ENCODE results near the gene PDE12. TPM values are rescaled to one million over a fixed set of nuclear protein-coding genes. Genes with fewer than 3 reads are reported as not detected.

Gene PDE12
- total RNA-seq, 1 donor from 2014 or later = 24.8 TPM

DNA sequence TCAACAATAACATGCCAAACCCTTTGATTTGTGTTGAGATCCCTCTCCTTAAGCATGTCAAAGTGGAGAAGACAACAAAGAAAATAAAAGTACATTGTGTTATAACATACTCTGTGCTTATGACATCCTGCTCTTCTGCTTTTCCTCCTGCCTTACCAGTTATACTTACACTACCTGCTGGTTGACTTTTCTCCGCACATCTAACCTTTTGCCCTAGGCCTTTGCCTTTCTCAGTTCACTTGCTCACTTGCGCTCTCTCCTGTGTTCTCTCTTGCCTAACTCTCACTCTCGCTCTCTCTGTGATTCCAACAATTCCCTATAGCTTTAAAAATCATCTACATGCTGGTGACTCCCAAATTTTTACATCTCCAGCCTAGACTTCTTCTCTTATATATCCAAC, 17.6 kb upstream of the PDE12 start:
- H3K4me3 Mint-ChIP-seq = no peak overlapping the region
- POLR2A ChIA-PET = no interaction called here
- no peak overlapping the region for H3K27ac Mint-ChIP-seq
- H3K9me3 Mint-ChIP-seq = peaks cover 5% of the 10 kb centered on the region
- no peaks in the 10 kb centered on the region for H3K4me1 Mint-ChIP-seq
- H3K36me3 Mint-ChIP-seq (ENCODE audit: low read depth) = no peaks in the 10 kb centered on the region
- no peak for ATAC-seq (ENCODE audit: low read depth)
- DNase-seq = no peak
- H3K27me3 Mint-ChIP-seq = no peaks in the 10 kb centered on the region
- CTCF ChIA-PET = no interaction called here
- TF ChIP-seq, protein P1, sequence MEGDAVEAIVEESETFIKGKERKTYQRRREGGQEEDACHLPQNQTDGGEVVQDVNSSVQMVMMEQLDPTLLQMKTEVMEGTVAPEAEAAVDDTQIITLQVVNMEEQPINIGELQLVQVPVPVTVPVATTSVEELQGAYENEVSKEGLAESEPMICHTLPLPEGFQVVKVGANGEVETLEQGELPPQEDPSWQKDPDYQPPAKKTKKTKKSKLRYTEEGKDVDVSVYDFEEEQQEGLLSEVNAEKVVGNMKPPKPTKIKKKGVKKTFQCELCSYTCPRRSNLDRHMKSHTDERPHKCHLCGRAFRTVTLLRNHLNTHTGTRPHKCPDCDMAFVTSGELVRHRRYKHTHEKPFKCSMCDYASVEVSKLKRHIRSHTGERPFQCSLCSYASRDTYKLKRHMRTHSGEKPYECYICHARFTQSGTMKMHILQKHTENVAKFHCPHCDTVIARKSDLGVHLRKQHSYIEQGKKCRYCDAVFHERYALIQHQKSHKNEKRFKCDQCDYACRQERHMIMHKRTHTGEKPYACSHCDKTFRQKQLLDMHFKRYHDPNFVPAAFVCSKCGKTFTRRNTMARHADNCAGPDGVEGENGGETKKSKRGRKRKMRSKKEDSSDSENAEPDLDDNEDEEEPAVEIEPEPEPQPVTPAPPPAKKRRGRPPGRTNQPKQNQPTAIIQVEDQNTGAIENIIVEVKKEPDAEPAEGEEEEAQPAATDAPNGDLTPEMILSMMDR (IDR thresholded peaks at IDR 0.05) = no peak
- intact Hi-C loops (cut with micrococcal nuclease) = no loop called here

DNA sequence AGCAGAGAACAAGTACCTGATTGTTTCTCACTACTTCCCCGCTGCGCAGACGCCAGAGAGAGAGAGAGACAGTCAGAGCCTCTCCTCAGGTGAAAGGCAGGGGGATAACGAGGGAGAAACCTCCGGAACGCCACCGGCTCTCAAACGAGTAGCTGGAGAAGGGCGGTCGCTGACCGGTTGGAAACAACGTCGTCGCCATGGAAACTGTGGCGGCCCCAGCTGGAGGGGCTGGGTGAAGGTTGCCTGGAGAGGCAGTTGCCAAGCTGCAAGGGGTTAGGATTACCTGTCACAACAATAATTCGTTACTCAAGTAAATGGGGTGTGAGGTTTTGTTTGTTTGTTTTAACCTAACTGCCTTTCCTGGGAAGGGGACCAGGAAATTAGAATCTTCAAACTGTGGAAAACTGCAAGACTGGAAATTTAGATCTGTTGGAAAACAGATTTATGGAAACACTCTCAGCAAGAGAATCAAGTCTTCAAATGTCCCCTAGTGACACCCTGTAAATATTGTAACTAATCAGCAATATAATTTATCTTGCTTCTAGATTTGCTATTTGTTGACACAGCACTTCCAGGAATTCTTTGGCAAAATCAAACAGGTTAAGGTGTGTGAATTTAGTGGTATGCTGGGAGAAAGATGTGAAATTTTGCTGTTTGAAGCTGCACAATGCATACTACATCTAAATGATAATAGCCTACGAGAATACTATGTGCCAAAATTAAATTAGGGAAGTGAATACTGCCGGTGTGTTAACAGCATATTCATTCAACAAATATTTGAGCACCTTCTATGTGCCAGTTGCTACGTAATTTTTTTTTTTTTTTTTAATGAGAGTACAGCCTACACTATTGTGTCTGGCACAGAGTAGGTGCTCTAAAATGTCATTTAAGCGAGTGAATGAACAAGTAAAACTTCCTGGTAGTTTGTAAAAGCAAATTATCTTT, 11.6 kb upstream of the PDE12 start, which contains the start of gene DNAH12:
Gene DNAH12 (minus strand): TSS at position 164 of the 945 bp plus-strand sequence. CDS start 1,474 bp downstream, outside the sequence.
- DNase-seq (no peak), ATAC-seq (ENCODE audit: low read depth) (peak; percentile 49)
- peaks cover 11% of the 10 kb centered on the region for H3K4me1 Mint-ChIP-seq
- intact Hi-C loops (cut with micrococcal nuclease) = no loop called here
- CTCF ChIA-PET = no interaction called here
- no peaks in the 10 kb centered on the region for H3K36me3 Mint-ChIP-seq (ENCODE audit: low read depth)
- H3K27ac Mint-ChIP-seq = no peak within 1 kb of the TSS
- no peaks in the 10 kb centered on the region for H3K27me3 Mint-ChIP-seq
- POLR2A ChIA-PET = no interaction called here
- TF ChIP-seq, protein P1 (IDR thresholded peaks at IDR 0.05) = no peak
- no peaks in the 10 kb centered on the region for H3K9me3 Mint-ChIP-seq
- H3K4me3 Mint-ChIP-seq = peak within 1 kb of the TSS; percentile 60

DNA sequence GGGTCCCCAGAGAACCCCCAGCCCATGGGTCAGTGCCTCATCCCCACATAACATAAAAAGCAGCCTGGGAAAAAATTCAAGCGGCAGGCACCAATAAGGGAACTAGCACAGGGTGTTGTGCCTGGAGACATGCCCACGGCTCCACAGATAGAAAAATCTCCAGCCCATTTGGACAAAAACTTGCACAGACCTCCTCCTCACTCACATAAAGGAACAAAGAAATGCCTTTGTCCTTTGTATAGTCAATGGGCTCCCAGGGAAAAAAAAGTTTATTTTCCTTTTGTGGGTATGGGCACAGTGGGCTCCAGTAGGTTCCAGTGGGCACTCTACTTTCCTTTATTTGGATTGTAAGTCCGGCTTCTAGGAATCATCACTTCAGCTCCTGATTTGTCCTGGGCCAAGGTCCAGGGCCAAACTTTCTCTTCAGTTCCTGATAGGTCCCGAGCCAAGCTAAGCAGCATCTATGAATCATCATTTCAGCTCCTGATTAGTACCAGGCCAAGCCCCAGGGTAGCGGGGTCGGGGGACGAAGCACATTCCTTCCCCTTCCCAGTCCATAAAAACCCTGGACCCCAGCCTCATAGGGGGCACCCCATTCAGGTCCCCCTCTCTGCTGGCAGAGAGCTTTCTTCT, 10.3 kb upstream of the PDE12 start:
- POLR2A ChIA-PET = interaction anchor here (1.2 kb wide), 1 partner anchor 10 kb away, joined by 6 read pairs; the partner anchor contains the start of gene PDE12
- CTCF ChIA-PET = no interaction called here
- Mint-ChIP-seq H3K36me3 (ENCODE audit: low read depth) (no peaks in the 10 kb centered on the region), H3K4me3 (no peak overlapping the region), H3K27me3 (no peaks in the 10 kb centered on the region), H3K4me1 (peaks cover 11% of the 10 kb centered on the region), H3K27ac (no peak overlapping the region), H3K9me3 (no peaks in the 10 kb centered on the region)
- DNase-seq = no peak
- ATAC-seq (ENCODE audit: low read depth) = no peak
- intact Hi-C loops (cut with micrococcal nuclease) = no loop called here
- TF ChIP-seq, protein P1 (IDR thresholded peaks at IDR 0.05) = no peak

DNA sequence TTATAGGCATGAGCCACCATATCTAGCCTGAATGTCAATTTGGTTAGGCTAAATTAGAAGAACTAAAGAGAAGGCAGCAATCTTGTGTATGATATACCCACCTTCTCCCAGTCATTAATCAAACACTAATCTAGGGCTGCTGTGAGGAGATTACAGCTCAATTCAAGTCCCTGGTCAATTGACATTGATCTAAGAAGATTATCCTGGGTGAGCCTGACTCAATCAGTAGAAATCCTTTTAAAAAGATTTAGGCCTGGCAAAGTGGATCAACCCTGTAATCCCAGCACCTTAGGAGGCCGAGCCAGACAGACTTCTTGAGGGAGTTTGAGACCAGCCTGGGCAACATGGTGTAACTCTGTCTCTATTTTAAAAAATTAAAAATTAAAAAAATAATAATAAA, 9.5 kb upstream of the PDE12 start:
- TF ChIP-seq, protein P1 (IDR thresholded peaks at IDR 0.05) = no peak
- POLR2A ChIA-PET = interaction anchor here (1.2 kb wide), 1 partner anchor 9 kb away, joined by 6 read pairs; the partner anchor contains the start of gene PDE12
- Mint-ChIP-seq H3K27me3 (no peaks in the 10 kb centered on the region), H3K27ac (no peak overlapping the region), H3K36me3 (ENCODE audit: low read depth) (no peaks in the 10 kb centered on the region), H3K4me1 (peaks cover 11% of the 10 kb centered on the region), H3K9me3 (no peaks in the 10 kb centered on the region), H3K4me3 (no peak overlapping the region)
- CTCF ChIA-PET = no interaction called here
- intact Hi-C loops (cut with micrococcal nuclease) = no loop called here
- DNase-seq (no peak), ATAC-seq (ENCODE audit: low read depth) (no peak)

DNA sequence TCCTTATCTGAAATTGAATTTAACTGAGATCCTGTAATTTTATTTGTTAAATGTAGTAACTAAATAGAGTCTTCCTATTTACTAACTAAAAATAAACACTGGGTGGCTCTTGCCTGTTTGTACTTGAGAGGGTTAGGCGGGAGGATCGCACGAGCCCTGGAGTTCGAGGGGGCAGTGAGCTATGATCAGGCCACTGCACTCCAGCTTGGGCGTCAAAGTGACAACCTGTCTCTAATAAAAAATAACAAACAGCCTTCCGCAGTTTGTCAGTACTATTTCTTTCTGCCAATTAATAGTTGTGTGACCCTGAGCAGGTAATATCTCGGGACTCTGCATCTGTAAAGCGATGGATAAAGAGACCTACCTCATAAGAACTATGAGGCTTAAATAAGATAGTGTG, 768 bp upstream of the PDE12 start:
- intact Hi-C loops (cut with micrococcal nuclease) = loop anchor here (1.0 to 10.0 kb wide), 3 partner anchors 328 to 559 kb away; partner anchors contain the start of gene APPL1
- no peak for DNase-seq

More for the DNA sequence above, 768 bp upstream of the PDE12 start:
- ChIA-PET POLR2A (interaction anchor here (0.6 to 3.2 kb wide), 13 partner anchors 9 to 873 kb away, joined by 3 to 99 read pairs (median 6); partner anchors contain the start of genes APPL1, ARF4, DENND6A and SLMAP), CTCF (interaction anchor here (1.5 kb wide), 1 partner anchor 376 kb away, joined by 4 read pairs; no protein-coding TSS in a partner anchor)
- peak overlapping the region; percentile 99 for H3K27ac Mint-ChIP-seq
- TF ChIP-seq, protein P1 (IDR thresholded peaks at IDR 0.05) = no peak
- H3K4me1 Mint-ChIP-seq = peaks cover 35% of the 10 kb centered on the region
- peaks cover 34% of the 10 kb centered on the region for H3K36me3 Mint-ChIP-seq (ENCODE audit: low read depth)
- peak overlapping the region; percentile 87 for H3K4me3 Mint-ChIP-seq
- ATAC-seq (ENCODE audit: low read depth) = no peak
- no peaks in the 10 kb centered on the region for H3K27me3 Mint-ChIP-seq
- H3K9me3 Mint-ChIP-seq = no peaks in the 10 kb centered on the region
